GM12874 (cell line): ENCODE data around the gene ZFYVE28.

Source experiments
- TF ChIP-seq, protein P1 (sequence below): IDR thresholded peaks from 2 replicates; pipeline ENCODE4 v1.5.1; 2011; ENCODE audit warnings: low read depth, mild to moderate bottlenecking, control low read depth, low read length, moderate library complexity; ENCODE audit not compliant: insufficient read depth

The ZFYVE28 gene

DNA sequence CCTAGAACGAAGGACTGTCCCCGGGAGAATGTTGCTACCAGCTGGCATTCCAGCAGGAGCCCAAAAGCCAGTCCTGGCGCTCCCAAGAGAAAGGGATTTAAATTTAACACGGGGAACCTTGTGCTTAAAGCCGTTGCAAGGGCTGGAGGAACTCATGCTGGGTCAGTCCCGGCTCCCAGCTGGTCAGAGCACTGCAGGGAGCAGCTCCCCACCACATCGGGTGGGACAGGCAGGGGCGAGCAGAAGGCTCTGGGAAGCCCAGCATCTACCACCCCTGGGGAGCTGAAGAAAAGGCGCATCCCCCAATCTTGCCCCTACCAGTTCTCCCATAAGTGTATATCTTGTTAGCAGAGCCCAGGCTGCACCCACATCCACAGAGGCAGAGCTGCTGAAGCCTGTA is 16.0 kb upstream of the ZFYVE28 start:
- TF ChIP-seq, protein P1, sequence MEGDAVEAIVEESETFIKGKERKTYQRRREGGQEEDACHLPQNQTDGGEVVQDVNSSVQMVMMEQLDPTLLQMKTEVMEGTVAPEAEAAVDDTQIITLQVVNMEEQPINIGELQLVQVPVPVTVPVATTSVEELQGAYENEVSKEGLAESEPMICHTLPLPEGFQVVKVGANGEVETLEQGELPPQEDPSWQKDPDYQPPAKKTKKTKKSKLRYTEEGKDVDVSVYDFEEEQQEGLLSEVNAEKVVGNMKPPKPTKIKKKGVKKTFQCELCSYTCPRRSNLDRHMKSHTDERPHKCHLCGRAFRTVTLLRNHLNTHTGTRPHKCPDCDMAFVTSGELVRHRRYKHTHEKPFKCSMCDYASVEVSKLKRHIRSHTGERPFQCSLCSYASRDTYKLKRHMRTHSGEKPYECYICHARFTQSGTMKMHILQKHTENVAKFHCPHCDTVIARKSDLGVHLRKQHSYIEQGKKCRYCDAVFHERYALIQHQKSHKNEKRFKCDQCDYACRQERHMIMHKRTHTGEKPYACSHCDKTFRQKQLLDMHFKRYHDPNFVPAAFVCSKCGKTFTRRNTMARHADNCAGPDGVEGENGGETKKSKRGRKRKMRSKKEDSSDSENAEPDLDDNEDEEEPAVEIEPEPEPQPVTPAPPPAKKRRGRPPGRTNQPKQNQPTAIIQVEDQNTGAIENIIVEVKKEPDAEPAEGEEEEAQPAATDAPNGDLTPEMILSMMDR, result no peak

- TF ChIP-seq, protein P1, result no peak
Observed at GRCh38 chr4:2433609-2434350, 15.3 kb upstream of the ZFYVE28 start.

DNA sequence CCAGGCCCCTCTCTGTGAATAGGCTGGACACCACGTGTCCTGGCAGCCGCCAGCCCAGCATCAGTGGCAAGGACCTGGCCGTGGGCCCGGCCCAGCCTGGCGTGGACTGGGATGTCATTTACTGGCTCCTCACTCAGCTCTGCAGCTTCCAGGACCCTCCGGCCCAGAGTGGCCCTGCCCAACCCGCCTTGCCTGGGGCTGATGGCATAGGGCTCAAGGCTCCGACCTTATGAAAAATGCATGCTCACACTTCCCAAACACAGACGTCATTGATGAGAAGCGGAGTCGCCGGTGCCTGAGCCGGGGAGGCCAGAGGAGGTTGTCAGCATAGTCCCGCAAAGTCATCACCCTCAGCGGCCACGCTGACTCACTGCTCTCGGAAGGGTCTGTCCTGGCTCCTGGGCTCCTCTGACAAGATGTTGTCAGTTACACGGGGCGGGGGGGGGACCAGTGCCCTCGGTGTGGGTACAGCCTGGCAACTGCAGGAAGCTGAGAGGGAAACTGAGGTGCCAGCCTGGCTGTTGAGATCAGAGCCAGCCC is 14.6 kb upstream of the ZFYVE28 start:
- TF ChIP-seq, protein P1, result no peak

GRCh38 chr4:2432004-2432403 is 13.6 kb upstream of the ZFYVE28 start:
- TF ChIP-seq, protein P1, result no peak

- TF ChIP-seq, protein P1, result no peak
Observed at GRCh38 chr4:2428496-2429213, 10.2 kb upstream of the ZFYVE28 start.

DNA sequence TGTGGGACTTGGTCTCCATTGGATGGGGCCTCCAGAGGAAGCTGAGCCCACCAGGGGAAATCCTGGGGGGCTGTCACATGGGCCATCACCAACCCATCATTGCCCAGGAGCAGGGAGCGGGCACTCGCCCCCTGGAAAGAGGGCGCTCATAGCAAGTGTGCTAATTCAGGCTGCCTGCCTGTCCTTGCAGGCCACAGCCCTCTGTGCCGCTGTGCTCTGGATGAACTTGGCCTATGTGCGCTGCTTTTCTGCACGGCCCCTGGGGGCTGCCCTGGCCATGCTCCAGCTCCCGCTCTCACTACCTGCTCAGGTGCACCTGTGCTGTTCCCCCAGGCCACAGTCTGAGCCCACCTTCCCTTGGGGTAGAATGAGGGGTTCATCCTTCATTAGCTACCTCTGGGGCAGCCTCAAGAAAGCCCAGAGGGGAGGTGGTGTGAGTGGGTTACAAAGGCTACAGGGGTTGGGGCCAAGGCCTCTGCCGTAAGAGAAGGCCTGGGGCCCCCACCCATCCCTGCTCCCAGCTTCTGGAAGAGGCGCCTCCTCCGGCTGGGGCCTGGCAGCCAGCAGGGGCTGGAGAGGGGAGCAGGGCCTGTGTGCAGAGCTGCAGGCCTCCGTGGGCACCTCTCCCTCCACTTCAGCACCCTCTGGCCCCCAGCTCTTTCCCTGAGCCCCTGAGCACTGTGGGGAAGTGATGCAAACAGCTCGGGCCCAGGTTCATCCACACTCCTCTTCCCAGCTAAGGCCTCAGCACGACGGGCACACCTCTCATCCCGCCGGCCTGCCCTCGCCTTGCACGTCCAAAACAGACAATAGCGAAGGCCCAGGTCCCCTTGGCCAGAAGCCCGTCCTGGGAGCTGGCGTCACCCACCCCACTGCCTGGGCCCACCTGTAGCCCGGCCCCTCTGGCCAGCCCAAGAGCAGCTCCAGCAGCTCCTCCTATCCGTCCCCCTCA is 9.2 kb upstream of the ZFYVE28 start:
- TF ChIP-seq, protein P1, result no peak

DNA sequence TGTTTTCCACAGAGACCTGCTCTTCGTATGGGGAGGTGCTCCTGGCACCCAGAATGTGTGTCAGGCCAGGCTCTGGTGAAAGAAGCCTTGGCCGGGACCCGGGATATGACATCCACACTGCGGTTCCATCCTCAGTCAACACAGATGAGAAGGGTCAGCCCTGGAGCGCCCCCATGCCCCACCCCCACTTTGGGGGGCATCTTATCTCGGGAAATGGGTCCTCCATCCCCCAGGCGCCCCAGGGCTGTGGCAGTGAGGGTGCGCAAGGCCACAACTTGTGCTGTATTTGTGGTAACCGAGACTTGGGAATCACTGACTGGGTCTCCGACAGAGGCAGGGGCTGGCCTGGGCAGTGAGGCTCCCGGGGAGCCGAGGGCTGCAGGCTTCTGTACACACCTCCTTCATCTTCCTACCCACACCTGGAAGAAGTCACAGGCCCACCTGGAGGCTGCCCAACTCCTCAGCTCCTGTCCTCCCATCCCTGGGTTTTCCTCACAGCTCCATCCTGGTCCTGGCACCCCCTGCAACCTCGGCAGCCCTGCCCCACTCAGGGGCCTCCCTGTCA is 8.3 kb upstream of the ZFYVE28 start:
- TF ChIP-seq, protein P1, result no peak
